Prostate gland (tissue), 2 donors: ENCODE data around the gene ELK1.

Experiments
- CTCF ChIP-seq, 4 experiments: fragments of 200-600 bp in 2 of 4; fragments of 450-650 bp in 2 of 4; sonication (generic) in 2 of 4; IDR thresholded peaks; 1 replicate in 3 of 4; 2 replicates in 1 of 4; pipeline ENCODE4 v1.5.1; 2016 to 2019; ENCODE audit warnings: antibody characterized with exemption in 4 of 4, mild to moderate bottlenecking in 2 of 4, moderate library complexity in 2 of 4
- POLR2A ChIP-seq: fragments of 450-650 bp; IDR thresholded peaks from one replicate; pipeline ENCODE4 v1.6.1; 2016; ENCODE audit warnings: antibody characterized with exemption, mild to moderate bottlenecking

GRCh38 chrX:47608130-47608810, 42.1 kb downstream of the ELK1 start:
- TF ChIP-seq POLR2A (no peak), CTCF (IDR thresholded peaks at IDR 0.05) (no peak)
